ENCODE results near the gene TMEM35A. TPM values are rescaled to one million over a fixed set of nuclear protein-coding genes. Genes with fewer than 3 reads are reported as not detected.

TMEM35A gene
- total and polyA plus RNA-seq, 9 of the 15 experiments (the other 6 are each of a cell fraction or from before 2014, with no cell fraction given): not detected

DNA sequence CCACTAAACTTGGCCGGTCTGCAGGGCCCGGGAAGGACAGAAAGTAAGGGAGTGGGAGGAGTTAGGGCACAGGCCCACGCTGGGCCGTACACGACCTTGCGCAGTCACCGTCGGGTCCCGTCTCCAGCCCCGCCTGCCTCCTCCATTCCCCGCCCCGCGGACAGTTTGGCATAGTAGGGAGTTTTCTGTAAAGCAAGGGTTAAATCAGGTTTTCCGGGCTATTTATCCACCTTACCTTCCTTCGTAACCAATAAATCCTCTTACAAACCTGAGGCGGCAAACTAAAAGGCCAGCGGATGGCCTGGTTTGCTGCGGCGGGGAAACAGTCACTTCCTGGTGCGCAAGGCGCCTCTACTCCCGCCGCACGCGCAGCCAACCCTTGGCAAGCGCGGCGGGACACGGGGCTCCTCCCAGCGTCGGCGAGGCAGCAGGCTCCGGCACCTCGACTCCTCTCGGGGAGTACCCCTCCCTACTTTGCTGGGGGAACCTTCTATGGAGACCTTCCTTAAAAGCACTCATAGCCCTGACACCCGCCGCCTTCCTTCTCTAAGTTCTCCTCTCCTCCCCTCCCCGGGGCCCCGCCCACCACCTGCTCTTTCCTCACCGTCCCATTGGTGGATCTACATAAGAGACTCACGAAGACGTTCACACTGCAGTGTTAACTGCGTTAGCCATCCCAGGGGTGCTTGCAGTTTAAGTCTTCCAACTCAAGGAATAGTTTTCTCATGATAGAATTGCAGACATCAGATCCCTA lies 27.0 kb upstream of the TMEM35A start, which contains the start of gene TRMT2B (continued):
- TF ChIP-seq, protein P1, sequence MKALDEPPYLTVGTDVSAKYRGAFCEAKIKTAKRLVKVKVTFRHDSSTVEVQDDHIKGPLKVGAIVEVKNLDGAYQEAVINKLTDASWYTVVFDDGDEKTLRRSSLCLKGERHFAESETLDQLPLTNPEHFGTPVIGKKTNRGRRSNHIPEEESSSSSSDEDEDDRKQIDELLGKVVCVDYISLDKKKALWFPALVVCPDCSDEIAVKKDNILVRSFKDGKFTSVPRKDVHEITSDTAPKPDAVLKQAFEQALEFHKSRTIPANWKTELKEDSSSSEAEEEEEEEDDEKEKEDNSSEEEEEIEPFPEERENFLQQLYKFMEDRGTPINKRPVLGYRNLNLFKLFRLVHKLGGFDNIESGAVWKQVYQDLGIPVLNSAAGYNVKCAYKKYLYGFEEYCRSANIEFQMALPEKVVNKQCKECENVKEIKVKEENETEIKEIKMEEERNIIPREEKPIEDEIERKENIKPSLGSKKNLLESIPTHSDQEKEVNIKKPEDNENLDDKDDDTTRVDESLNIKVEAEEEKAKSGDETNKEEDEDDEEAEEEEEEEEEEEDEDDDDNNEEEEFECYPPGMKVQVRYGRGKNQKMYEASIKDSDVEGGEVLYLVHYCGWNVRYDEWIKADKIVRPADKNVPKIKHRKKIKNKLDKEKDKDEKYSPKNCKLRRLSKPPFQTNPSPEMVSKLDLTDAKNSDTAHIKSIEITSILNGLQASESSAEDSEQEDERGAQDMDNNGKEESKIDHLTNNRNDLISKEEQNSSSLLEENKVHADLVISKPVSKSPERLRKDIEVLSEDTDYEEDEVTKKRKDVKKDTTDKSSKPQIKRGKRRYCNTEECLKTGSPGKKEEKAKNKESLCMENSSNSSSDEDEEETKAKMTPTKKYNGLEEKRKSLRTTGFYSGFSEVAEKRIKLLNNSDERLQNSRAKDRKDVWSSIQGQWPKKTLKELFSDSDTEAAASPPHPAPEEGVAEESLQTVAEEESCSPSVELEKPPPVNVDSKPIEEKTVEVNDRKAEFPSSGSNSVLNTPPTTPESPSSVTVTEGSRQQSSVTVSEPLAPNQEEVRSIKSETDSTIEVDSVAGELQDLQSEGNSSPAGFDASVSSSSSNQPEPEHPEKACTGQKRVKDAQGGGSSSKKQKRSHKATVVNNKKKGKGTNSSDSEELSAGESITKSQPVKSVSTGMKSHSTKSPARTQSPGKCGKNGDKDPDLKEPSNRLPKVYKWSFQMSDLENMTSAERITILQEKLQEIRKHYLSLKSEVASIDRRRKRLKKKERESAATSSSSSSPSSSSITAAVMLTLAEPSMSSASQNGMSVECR (CRISPR knock-in tag; IDR thresholded peaks at IDR 0.05): peak; percentile 50
- TF ChIP-seq, protein P2, sequence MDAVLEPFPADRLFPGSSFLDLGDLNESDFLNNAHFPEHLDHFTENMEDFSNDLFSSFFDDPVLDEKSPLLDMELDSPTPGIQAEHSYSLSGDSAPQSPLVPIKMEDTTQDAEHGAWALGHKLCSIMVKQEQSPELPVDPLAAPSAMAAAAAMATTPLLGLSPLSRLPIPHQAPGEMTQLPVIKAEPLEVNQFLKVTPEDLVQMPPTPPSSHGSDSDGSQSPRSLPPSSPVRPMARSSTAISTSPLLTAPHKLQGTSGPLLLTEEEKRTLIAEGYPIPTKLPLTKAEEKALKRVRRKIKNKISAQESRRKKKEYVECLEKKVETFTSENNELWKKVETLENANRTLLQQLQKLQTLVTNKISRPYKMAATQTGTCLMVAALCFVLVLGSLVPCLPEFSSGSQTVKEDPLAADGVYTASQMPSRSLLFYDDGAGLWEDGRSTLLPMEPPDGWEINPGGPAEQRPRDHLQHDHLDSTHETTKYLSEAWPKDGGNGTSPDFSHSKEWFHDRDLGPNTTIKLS (IDR thresholded peaks at IDR 0.05; ENCODE audit: borderline replicate concordance, low read depth): peak; percentile 48; the same call in 1 of the 2 replicates
- TF ChIP-seq YY1 (IDR thresholded peaks at IDR 0.05; ENCODE audit: borderline replicate concordance in 1 of 3, control insufficient read depth in 1 of 3, extremely low read depth in 1 of 3, insufficient read depth in 3 of 3, insufficient read length in 1 of 3, insufficient replicate concordance in 2 of 3, low read depth in 1 of 3, low read length in 2 of 3) (peak in 1 of 3 experiments; percentile 53), HDAC1 (IDR thresholded peaks at IDR 0.05) (peak in 1 of 2 experiments; percentile 46; a peak in 1 of 4 replicates), EZH2 (IDR thresholded peaks at IDR 0.05; ENCODE audit: borderline replicate concordance, low read depth, low read length) (no peak), HMGN3 (IDR thresholded peaks at IDR 0.05; ENCODE audit: borderline replicate concordance, extremely low read depth, insufficient read length, low read depth, low read length) (peak; percentile 63), CBX1 (IDR thresholded peaks at IDR 0.05; ENCODE audit: low read depth) (peak; percentile 52; the same call in 1 of the 2 replicates), NBN (IDR thresholded peaks at IDR 0.05; ENCODE audit: low read depth) (no peak), MAZ (CRISPR knock-in tag; conservative IDR thresholded peaks at IDR 0.05 in 1 of 2, IDR thresholded peaks at IDR 0.05 in 1 of 2) (peak in 1 of 2 experiments; percentile 66; a peak in 2 of 4 replicates), MYC (IDR thresholded peaks at IDR 0.05; ENCODE audit: low read depth, low read length) (peak; percentile 55; the same call in 1 of the 2 replicates), MYC (CRISPR knock-in tag; IDR thresholded peaks at IDR 0.05; ENCODE audit: borderline replicate concordance, low read depth) (peak; percentile 62; the same call in 1 of the 2 replicates), NRF1 (conservative IDR thresholded peaks at IDR 0.05 in 1 of 2, IDR thresholded peaks at IDR 0.05 in 1 of 2) (peak; percentile 93 to 94)
- TF ChIP-seq, protein P3, sequence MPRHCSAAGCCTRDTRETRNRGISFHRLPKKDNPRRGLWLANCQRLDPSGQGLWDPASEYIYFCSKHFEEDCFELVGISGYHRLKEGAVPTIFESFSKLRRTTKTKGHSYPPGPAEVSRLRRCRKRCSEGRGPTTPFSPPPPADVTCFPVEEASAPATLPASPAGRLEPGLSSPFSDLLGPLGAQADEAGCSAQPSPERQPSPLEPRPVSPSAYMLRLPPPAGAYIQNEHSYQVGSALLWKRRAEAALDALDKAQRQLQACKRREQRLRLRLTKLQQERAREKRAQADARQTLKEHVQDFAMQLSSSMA (CRISPR knock-in tag; IDR thresholded peaks at IDR 0.05): no peak
- TF ChIP-seq, protein P4, sequence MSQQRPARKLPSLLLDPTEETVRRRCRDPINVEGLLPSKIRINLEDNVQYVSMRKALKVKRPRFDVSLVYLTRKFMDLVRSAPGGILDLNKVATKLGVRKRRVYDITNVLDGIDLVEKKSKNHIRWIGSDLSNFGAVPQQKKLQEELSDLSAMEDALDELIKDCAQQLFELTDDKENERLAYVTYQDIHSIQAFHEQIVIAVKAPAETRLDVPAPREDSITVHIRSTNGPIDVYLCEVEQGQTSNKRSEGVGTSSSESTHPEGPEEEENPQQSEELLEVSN (IDR thresholded peaks at IDR 0.05; ENCODE audit: borderline replicate concordance in 1 of 2, extremely low read depth in 1 of 2, insufficient read depth in 1 of 2, insufficient read length in 1 of 2, low read depth in 1 of 2, low read length in 1 of 2, poor library complexity in 1 of 2, severe bottlenecking in 1 of 2): peak; percentile 86 to 95

All from K562 (cell line).